AG08396 (cell line): Measurements from ENCODE around the gene CD300LB.
"Not testable (repeated sequence)": the region's sequence is repeated elsewhere in the genome, so short reads cannot be mapped to it uniquely, and the experiment has no call there.

Experiments
- DNase-seq: peaks from one replicate; pipeline ENCODE4 v3.0.0; 2012; ENCODE audit warnings: low spot score, mixed read lengths

CD300LB gene

DNA sequence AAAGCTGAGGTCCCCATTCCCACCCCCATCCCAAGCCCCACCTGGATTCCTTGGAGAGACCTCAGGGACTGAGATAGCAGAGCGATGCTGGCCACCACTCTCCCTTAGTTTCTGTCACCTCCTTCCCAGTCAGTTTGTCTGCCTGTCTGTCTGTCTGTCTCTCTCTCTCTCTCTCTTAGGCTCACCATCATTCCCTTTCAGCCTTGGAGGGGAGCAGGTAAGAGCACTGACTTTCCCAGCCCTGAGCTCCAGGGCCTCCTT, 5.9 kb downstream of the CD300LB start:
- no peak for DNase-seq

- peak; percentile 2 for DNase-seq
These were observed 6.4 kb downstream of the CD300LB start for GRCh38 chr17:74524653-74525464.

GRCh38 chr17:74523308-74523707, 8.0 kb downstream of the CD300LB start:
- DNase-seq, result peak; percentile 2

GRCh38 chr17:74522381-74523105, 8.7 kb downstream of the CD300LB start:
- DNase-seq, result peak; percentile 5

- peak; percentile 2 for DNase-seq
These were observed 9.5 kb downstream of the CD300LB start for GRCh38 chr17:74521701-74522201.

GRCh38 chr17:74520790-74521480, 10.3 kb downstream of the CD300LB start:
- DNase-seq, result peak; percentile 1

DNA sequence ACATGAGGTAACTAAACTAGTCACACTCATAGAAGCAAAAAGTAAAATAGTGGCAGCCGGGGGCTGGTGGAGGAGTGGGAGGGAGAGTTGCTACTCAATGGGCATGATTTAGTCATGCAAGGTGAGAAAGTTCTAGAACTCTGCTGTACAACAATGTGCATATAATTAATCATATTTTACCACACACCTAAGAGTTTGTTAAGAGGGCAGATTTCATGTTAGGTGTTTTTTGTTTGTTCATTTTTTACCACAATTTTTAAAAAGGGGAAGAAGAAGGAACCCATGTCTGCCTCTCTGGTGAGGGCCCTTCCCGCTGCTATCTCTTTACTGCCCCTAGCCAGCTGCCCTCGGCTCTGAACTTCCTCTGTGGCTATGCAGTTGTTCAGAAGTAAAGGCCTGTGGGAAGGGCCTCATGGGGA, 11.2 kb downstream of the CD300LB start:
- DNase-seq, result no peak

DNA sequence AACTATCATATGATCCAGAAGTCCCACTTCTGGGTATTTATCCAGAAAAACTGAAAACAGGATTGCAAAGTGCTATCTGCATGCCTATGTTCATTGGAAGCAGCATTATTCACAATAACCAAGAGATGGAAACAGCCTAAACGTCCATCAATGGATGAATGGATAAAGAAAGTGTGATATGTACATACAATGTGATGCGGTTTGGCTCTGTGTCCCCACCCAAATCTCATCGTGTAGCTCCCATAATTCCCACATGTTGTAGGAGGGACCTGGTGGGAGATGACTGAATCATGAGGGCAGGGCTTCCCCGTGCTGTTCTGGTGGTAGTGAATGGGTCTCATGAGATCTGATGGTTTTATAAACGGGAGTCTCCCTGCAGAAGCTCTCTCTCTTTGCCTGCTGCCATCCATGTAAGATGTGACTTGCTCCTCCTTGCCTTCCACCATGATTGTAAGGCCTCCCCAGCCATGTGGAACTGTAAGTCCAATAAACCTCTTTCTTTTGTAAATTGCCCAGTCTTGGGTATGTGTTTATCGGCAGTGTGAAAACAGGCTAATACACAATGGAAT, 12.8 kb downstream of the CD300LB start:
- DNase-seq, result not testable (repeated sequence)

DNA sequence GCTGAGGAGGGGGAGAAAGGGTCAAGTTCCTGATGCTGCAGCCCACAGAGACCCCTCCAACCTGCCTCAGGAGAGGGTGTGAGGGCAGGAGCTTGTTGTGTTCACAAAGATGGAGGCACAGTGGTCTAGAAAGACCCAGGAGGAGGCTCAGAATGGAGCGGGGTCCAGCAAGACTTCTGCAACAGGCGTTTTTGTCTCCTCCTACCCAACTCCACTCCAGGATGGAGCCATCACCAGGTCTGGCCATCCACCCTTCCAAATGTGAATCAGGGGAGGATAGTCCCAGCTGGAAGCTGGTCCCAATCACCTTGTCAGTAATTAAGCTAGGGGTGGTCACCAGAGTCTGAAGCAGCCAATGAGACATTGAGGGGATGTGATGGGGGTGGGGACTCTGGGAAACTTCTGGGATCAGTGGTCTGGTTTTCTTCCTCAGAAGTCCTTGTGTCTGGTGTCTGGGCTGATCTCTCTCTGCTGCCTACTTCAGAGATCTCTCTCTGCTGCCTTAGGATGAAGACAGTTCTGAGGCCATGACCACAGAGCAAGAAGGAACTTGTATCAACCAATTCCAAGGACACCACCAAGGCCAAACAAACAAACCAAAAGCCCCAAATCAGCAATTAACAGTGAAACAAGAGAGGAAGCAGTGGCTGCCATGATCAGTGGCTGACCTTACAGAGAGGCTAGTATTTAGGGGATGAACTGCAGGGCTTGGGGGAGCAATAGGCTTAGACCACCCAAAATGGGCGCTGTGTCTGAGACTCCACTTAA, 14.5 kb downstream of the CD300LB start:
- no peak for DNase-seq

DNA sequence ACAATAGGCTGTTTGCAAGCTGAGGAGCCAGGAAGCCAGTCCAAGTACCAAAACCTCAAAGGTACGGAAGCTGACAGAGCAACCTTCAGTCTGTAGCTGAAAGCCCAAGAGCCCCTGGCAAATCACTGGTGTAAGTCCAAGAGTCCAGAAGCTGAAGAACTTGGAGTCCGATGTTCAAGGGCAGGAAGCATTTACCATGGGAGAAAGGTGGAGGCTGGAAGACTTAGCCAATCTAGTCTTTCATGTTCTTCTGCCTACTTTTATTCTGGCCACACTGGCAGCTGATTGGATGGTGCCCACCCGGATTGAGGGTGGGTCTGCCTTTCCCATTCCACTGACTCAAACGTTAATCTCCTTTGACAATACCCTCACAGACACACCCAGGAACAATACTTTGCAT, 15.3 kb downstream of the CD300LB start:
- DNase-seq, result no peak

- DNase-seq, result no peak
These were observed 16.5 kb downstream of the CD300LB start for GRCh38 chr17:74514632-74515334.

DNA sequence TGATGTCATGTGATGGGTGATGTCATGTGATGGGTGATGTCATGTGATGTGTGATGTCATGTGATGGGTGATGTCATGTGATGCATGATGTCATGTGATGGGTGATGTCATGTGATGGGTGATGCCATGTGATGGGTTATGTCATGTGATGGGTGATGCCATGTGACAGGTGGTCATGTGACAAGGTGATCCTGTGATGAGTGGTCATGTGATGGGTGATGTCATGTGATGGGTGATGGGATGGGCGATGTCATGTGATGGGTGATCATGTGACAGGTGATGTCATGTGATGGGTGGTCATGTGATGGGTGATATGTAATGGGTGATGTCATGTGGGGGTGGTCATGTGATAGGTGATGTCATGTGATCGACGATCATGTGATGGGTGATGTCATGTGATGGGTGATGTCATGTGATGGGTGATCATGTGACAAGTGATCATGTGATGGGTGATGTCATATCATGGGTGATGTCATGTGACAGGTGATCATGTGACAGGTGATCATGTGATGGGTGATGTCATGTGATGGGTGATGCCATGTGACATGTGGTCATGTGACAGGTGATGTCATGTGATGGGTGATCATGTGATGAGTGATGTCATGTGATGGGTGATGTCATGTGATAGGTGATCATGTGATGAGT, 17.2 kb downstream of the CD300LB start:
- DNase-seq, result no peak

GRCh38 chr17:74512624-74513091, 18.6 kb downstream of the CD300LB start:
- no peak for DNase-seq

GRCh38 chr17:74512036-74512435, 19.2 kb downstream of the CD300LB start:
- DNase-seq, result no peak

GRCh38 chr17:74508156-74508555, 23.1 kb downstream of the CD300LB start:
- DNase-seq, result no peak

DNA sequence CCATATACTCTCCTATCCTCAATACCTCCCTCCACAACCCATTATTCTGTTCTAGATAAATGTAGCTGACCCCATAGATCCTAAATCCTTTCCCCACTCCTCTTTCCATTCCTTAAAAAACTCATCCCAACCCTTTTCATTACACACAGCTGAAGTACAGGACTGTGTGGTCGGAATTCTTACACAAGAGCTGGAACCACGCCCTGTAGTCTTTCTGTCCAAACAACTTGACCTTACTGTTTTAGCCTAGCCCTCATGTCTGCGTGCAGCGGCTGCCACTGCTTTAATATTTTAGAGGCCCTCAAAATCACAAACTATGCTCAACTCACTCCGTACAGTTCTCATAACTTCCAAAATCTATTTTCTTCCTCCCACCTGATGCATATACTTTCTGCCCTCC, 27.3 kb downstream of the CD300LB start:
- DNase-seq, result not testable (repeated sequence)

DNA sequence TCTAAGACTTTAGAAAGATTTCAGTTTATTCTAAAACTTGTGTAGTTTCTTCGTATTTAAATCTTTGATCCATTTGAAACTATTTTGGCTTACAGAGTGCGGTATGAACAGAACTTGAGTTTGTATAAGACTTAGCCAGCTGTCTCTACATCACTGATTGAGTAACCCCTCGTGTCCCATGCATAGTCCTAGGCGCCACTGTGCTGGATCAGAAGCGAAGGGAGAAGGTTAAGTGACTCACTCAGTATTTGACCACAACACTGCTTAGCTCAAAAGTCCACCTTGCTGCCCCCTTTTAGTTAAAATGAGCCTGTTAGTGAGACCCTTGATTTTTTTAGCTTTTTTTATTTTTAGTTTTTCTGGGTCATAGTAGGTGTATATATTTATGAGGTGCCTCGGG, 28.4 kb downstream of the CD300LB start:
- DNase-seq, result no peak

GRCh38 chr17:74499992-74500391, 31.3 kb downstream of the CD300LB start:
- DNase-seq, result no peak

DNA sequence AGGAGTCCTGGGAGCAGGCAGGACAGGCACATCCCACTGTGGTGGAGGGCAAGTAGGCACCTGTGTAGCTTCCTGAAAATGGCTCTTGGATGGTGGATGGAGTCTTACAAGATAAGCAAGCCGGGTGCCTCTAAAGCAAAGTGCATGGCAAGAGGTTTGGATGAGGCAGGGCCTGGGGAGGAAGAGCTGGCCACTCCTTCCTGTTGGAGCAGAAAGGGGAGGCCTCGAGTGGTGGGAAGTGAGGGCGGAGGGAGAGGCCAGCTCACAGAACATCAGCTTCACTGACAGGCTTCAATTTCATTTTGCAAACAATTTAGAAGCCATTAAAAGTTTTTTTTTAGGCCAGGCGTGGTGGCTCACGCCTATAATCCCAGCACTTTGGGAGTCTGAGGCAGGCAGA, 33.8 kb downstream of the CD300LB start:
- DNase-seq, result no peak

DNA sequence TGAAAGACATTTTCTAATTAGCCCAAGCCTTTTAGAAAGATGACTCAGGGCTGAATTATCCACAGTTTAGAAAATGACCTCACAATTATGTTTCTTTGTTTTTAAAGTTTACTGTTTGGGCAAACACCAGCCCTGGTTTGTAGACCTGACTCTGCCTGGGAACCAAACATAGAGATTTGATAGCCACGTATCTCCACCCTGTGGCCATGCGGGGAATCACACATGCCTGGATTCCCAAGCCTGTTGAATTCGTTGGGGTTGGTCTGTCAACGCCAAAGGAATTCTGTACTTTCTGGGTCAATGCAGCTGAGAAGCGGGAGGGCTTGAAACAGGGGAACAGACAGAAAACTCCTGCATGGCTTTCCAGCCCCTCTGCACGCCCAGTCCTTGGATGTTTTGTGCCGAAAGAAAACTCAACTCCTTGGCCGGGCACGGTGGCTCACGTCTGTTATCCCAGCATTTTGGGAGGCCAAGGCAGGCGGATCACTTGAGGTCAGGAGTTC, 37.9 kb downstream of the CD300LB start:
- DNase-seq, result peak; percentile 70
